SIG-M5 (cell line): Measurements from ENCODE around the gene LLGL1.

Experiments
- DNase-seq: peaks from one replicate; lab custom pipeline; 2025; lab: John Stamatoyannopoulos, UW

Gene LLGL1

GRCh38 chr17:18253187-18253884 lies 27.9 kb downstream of the LLGL1 start:
- no peak for DNase-seq

GRCh38 chr17:18253947-18254821 lies 28.7 kb downstream of the LLGL1 start:
- no peak for DNase-seq

- no peak for DNase-seq
Measured at GRCh38 chr17:18254888-18255649, 29.6 kb downstream of the LLGL1 start.

- DNase-seq: no peak
Measured at GRCh38 chr17:18256351-18256750, 30.9 kb downstream of the LLGL1 start.

GRCh38 chr17:18256776-18257175 lies 31.3 kb downstream of the LLGL1 start:
- DNase-seq: no peak

- no peak for DNase-seq
Measured at GRCh38 chr17:18257268-18257981, 32.0 kb downstream of the LLGL1 start.

- DNase-seq: no peak
Measured at GRCh38 chr17:18257982-18258355, 32.5 kb downstream of the LLGL1 start.

GRCh38 chr17:18258356-18259038 lies 33.1 kb downstream of the LLGL1 start, which contains the start of gene FLII:
Gene FLII, minus strand, starts transcription at chr17:18258738. Its CDS starts 48 bp downstream, at chr17:18258690.
- DNase-seq: no peak

- no peak for DNase-seq
Measured at GRCh38 chr17:18259621-18260331, 34.3 kb downstream of the LLGL1 start.

- peak; percentile 29 for DNase-seq
Measured at GRCh38 chr17:18260332-18261145, 35.1 kb downstream of the LLGL1 start, which contains the start of gene MIEF2. Gene MIEF2, plus strand, starts transcription at chr17:18260662. Its CDS starts 2,059 bp downstream, at chr17:18262721.

GRCh38 chr17:18261146-18261515 lies 35.7 kb downstream of the LLGL1 start:
- no peak for DNase-seq

- no peak for DNase-seq
Measured at GRCh38 chr17:18261659-18262058, 36.2 kb downstream of the LLGL1 start.

GRCh38 chr17:18262111-18262510 lies 36.7 kb downstream of the LLGL1 start:
- DNase-seq: no peak

GRCh38 chr17:18262641-18263040 lies 37.2 kb downstream of the LLGL1 start:
- DNase-seq: no peak

- no peak for DNase-seq
Measured at GRCh38 chr17:18263885-18264682, 38.6 kb downstream of the LLGL1 start.

- DNase-seq: no peak
Measured at GRCh38 chr17:18267366-18267765, 41.9 kb downstream of the LLGL1 start.

GRCh38 chr17:18267927-18268711 lies 42.7 kb downstream of the LLGL1 start:
- no peak for DNase-seq
